ENCODE data around the gene ZFTA. TPM values are rescaled to one million over a fixed set of nuclear protein-coding genes. Genes with fewer than 3 reads are reported as not detected.
"Not testable (repeated sequence)": the region's sequence is repeated elsewhere in the genome, so short reads cannot be mapped to it uniquely, and the experiment has no call there.

Gene ZFTA
- 30.2 TPM for total RNA-seq

GRCh38 chr11:63768237-63769041 lies at the start of gene ZFTA:
Gene ZFTA, minus strand, starts transcription at chr11:63768775. Its CDS starts 153 bp downstream, at chr11:63768622.
- ATAC-seq (peak; percentile 21), DNase-seq (ENCODE audit: low spot score) (peak; percentile 81)
- intact Hi-C loops (cut with DNase I), result no loop called here

- DNase-seq (ENCODE audit: low spot score) (no peak), ATAC-seq (no peak)
- intact Hi-C loops (cut with DNase I), result no loop called here
Observed at GRCh38 chr11:63817758-63818498, 49.4 kb upstream of the ZFTA start.

- intact Hi-C loops (cut with DNase I), result no loop called here
- DNase-seq (ENCODE audit: low spot score) (no peak), ATAC-seq (no peak)
Observed at GRCh38 chr11:63816732-63817131, 48.2 kb upstream of the ZFTA start.

- intact Hi-C loops (cut with DNase I), result no loop called here
- no peak for DNase-seq (ENCODE audit: low spot score)
- no peak for ATAC-seq
Observed at GRCh38 chr11:63816166-63816565, 47.6 kb upstream of the ZFTA start.

- no peak for ATAC-seq
- no peak for DNase-seq (ENCODE audit: low spot score)
- intact Hi-C loops (cut with DNase I), result no loop called here
Observed at GRCh38 chr11:63814383-63814736, 45.8 kb upstream of the ZFTA start.

GRCh38 chr11:63813563-63814382 lies 45.2 kb upstream of the ZFTA start:
- DNase-seq (ENCODE audit: low spot score) (peak; percentile 73), ATAC-seq (peak; percentile 65)
- intact Hi-C loops (cut with DNase I), result no loop called here

GRCh38 chr11:63813035-63813562 lies 44.5 kb upstream of the ZFTA start, which contains the start of gene SPINDOC:
Gene SPINDOC, plus strand, starts transcription at chr11:63813456. Its CDS starts 231 bp downstream, at chr11:63813687.
- peak; percentile 85 for DNase-seq (ENCODE audit: low spot score)
- peak; percentile 92 for ATAC-seq
- intact Hi-C loops (cut with DNase I), result no loop called here

GRCh38 chr11:63811522-63811921 lies 42.9 kb upstream of the ZFTA start:
- no peak for DNase-seq (ENCODE audit: low spot score)
- intact Hi-C loops (cut with DNase I), result no loop called here
- ATAC-seq, result no peak

GRCh38 chr11:63810383-63810782 lies 41.8 kb upstream of the ZFTA start:
- intact Hi-C loops (cut with DNase I); ATAC-seq; DNase-seq (ENCODE audit: low spot score): not testable (repeated sequence)

GRCh38 chr11:63805844-63806415 lies 37.4 kb upstream of the ZFTA start:
- no peak for ATAC-seq
- DNase-seq (ENCODE audit: low spot score), result no peak
- intact Hi-C loops (cut with DNase I), result no loop called here

GRCh38 chr11:63804259-63804658 lies 35.7 kb upstream of the ZFTA start:
- DNase-seq (ENCODE audit: low spot score) (no peak), ATAC-seq (no peak)
- intact Hi-C loops (cut with DNase I), result no loop called here

GRCh38 chr11:63802637-63803414 lies 34.3 kb upstream of the ZFTA start:
- ATAC-seq (no peak), DNase-seq (ENCODE audit: low spot score) (no peak)
- intact Hi-C loops (cut with DNase I), result no loop called here

- ATAC-seq, result no peak
- intact Hi-C loops (cut with DNase I), result no loop called here
- no peak for DNase-seq (ENCODE audit: low spot score)
Observed at GRCh38 chr11:63800921-63801320, 32.3 kb upstream of the ZFTA start.

- intact Hi-C loops (cut with DNase I), result no loop called here
- no peak for DNase-seq (ENCODE audit: low spot score)
- ATAC-seq, result no peak
Observed at GRCh38 chr11:63795066-63795465, 26.5 kb upstream of the ZFTA start.

GRCh38 chr11:63793161-63793560 lies 24.6 kb upstream of the ZFTA start:
- DNase-seq (ENCODE audit: low spot score), result no peak
- no peak for ATAC-seq
- intact Hi-C loops (cut with DNase I), result no loop called here

- no peak for DNase-seq (ENCODE audit: low spot score)
- intact Hi-C loops (cut with DNase I), result no loop called here
- no peak for ATAC-seq
Observed at GRCh38 chr11:63791495-63792167, 23.1 kb upstream of the ZFTA start.

GRCh38 chr11:63785823-63786222 lies 17.2 kb upstream of the ZFTA start:
- intact Hi-C loops (cut with DNase I), result no loop called here
- no peak for DNase-seq (ENCODE audit: low spot score)
- ATAC-seq, result no peak

All from sciatic nerve (tissue), 2 donors.